IMR-90 (cell line): ENCODE data around the gene CMTM8.

Experiments used
- CHD1 ChIP-seq: IDR thresholded peaks from 2 replicates; pipeline ENCODE4 v1.6.1; 2012; ENCODE audit warnings: low read depth, low read length, improper control_type of control experiment
- CTCF ChIP-seq: conservative IDR thresholded peaks from 2 replicates; pipeline ENCODE4 v1.5.1; 2012; ENCODE audit warnings: mild to moderate bottlenecking, low read depth, low read length, improper control_type of control experiment
- FOS ChIP-seq: fragments of 150-350 bp; IDR thresholded peaks from 2 replicates; pipeline ENCODE4 v1.6.1; 2016; ENCODE audit warnings: low read depth, low read length
- MAZ ChIP-seq: IDR thresholded peaks from 2 replicates; pipeline ENCODE4 v1.6.1; 2012; ENCODE audit warnings: low read depth, mild to moderate bottlenecking, low read length, improper control_type of control experiment, moderate library complexity, borderline replicate concordance
- MXI1 ChIP-seq: IDR thresholded peaks from 2 replicates; pipeline ENCODE4 v1.6.1; 2012; ENCODE audit warnings: low read depth, mild to moderate bottlenecking, low read length, moderate library complexity, borderline replicate concordance
- POLR2A ChIP-seq: IDR thresholded peaks from 2 replicates; pipeline ENCODE4 v1.6.1; 2012; ENCODE audit warnings: mild to moderate bottlenecking, low read depth, low read length
- RAD21 ChIP-seq: IDR thresholded peaks from 2 replicates; pipeline ENCODE4 v1.6.1; 2012; ENCODE audit warnings: low read length, improper control_type of control experiment
- RCOR1 ChIP-seq: IDR thresholded peaks from 2 replicates; pipeline ENCODE4 v1.6.1; 2012; ENCODE audit warnings: mild to moderate bottlenecking, low read length, improper control_type of control experiment; ENCODE audit not compliant: insufficient replicate concordance
- SMC3 ChIP-seq: fragments of 150-350 bp; IDR thresholded peaks from 2 replicates; pipeline ENCODE4 v1.6.1; 2016; ENCODE audit warnings: low read depth, mild to moderate bottlenecking, antibody characterized with exemption, low read length, moderate library complexity
- TF ChIP-seq, protein P1 (sequence below): fragments of 150-350 bp; IDR thresholded peaks from 2 replicates; pipeline ENCODE4 v1.6.1; 2017; ENCODE audit warnings: mild to moderate bottlenecking, antibody characterized with exemption, low read length, low read depth

GRCh38 chr3:32239307-32240158 lies 1.1 kb downstream of the CMTM8 start:
- TF ChIP-seq RAD21: no peak
- TF ChIP-seq POLR2A: no peak
- TF ChIP-seq MXI1: no peak
- TF ChIP-seq CTCF: no peak
- no peak for TF ChIP-seq SMC3
- no peak for TF ChIP-seq RCOR1
- no peak for TF ChIP-seq MAZ
- no peak for TF ChIP-seq CHD1
- TF ChIP-seq, protein P1, sequence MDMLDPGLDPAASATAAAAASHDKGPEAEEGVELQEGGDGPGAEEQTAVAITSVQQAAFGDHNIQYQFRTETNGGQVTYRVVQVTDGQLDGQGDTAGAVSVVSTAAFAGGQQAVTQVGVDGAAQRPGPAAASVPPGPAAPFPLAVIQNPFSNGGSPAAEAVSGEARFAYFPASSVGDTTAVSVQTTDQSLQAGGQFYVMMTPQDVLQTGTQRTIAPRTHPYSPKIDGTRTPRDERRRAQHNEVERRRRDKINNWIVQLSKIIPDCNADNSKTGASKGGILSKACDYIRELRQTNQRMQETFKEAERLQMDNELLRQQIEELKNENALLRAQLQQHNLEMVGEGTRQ: no peak
- no peak for TF ChIP-seq FOS
